Measurements from ENCODE around the gene CLASRP.
"Not testable (repeated sequence)": the region's sequence is repeated elsewhere in the genome, so short reads cannot be mapped to it uniquely, and the experiment has no call there.

CLASRP gene

GRCh38 chr19:45100201-45100600, 61.4 kb downstream of the CLASRP start:
- in situ Hi-C loops (cut with HindIII; ENCODE audit: low sequenced_read_pairs) = no loop called here

- in situ Hi-C loops (cut with HindIII; ENCODE audit: low sequenced_read_pairs) = no loop called here
These were observed 62.0 kb downstream of the CLASRP start for GRCh38 chr19:45100846-45101252.

GRCh38 chr19:45101806-45102205, 63.0 kb downstream of the CLASRP start:
- in situ Hi-C loops (cut with HindIII; ENCODE audit: low sequenced_read_pairs) = no loop called here

- in situ Hi-C loops (cut with HindIII; ENCODE audit: low sequenced_read_pairs) = no loop called here
These were observed 63.6 kb downstream of the CLASRP start for GRCh38 chr19:45102481-45102880.

- in situ Hi-C loops (cut with HindIII; ENCODE audit: low sequenced_read_pairs) = no loop called here
These were observed 64.3 kb downstream of the CLASRP start for GRCh38 chr19:45103156-45103507.

- in situ Hi-C loops (cut with HindIII; ENCODE audit: low sequenced_read_pairs) = no loop called here
These were observed 64.9 kb downstream of the CLASRP start for GRCh38 chr19:45103508-45104319.

GRCh38 chr19:45104658-45105349, 66.0 kb downstream of the CLASRP start:
- in situ Hi-C loops (cut with HindIII; ENCODE audit: low sequenced_read_pairs) = no loop called here

- in situ Hi-C loops (cut with HindIII; ENCODE audit: low sequenced_read_pairs) = not testable (repeated sequence)
These were observed 67.5 kb downstream of the CLASRP start for GRCh38 chr19:45106363-45106762.

- in situ Hi-C loops (cut with HindIII; ENCODE audit: low sequenced_read_pairs) = no loop called here
These were observed 68.8 kb downstream of the CLASRP start for GRCh38 chr19:45107621-45108150.

GRCh38 chr19:45110851-45111266, 72.0 kb downstream of the CLASRP start:
- in situ Hi-C loops (cut with HindIII; ENCODE audit: low sequenced_read_pairs) = no loop called here

- in situ Hi-C loops (cut with HindIII; ENCODE audit: low sequenced_read_pairs) = no loop called here
These were observed 73.4 kb downstream of the CLASRP start for GRCh38 chr19:45112111-45112827.

GRCh38 chr19:45113628-45114027, 74.8 kb downstream of the CLASRP start:
- in situ Hi-C loops (cut with HindIII; ENCODE audit: low sequenced_read_pairs) = no loop called here

GRCh38 chr19:45114116-45114515, 75.3 kb downstream of the CLASRP start:
- in situ Hi-C loops (cut with HindIII; ENCODE audit: low sequenced_read_pairs) = no loop called here

GRCh38 chr19:45115809-45116615, 77.2 kb downstream of the CLASRP start:
- in situ Hi-C loops (cut with HindIII; ENCODE audit: low sequenced_read_pairs) = no loop called here

GRCh38 chr19:45117167-45117594, 78.3 kb downstream of the CLASRP start:
- in situ Hi-C loops (cut with HindIII; ENCODE audit: low sequenced_read_pairs) = no loop called here

- in situ Hi-C loops (cut with HindIII; ENCODE audit: low sequenced_read_pairs) = no loop called here
These were observed 78.8 kb downstream of the CLASRP start for GRCh38 chr19:45117671-45118070.

- in situ Hi-C loops (cut with HindIII; ENCODE audit: low sequenced_read_pairs) = no loop called here
These were observed 79.3 kb downstream of the CLASRP start for GRCh38 chr19:45118106-45118505.

- in situ Hi-C loops (cut with HindIII; ENCODE audit: low sequenced_read_pairs) = not testable (repeated sequence)
These were observed 79.9 kb downstream of the CLASRP start for GRCh38 chr19:45118591-45119355.

GRCh38 chr19:45119582-45119981, 80.7 kb downstream of the CLASRP start:
- in situ Hi-C loops (cut with HindIII; ENCODE audit: low sequenced_read_pairs) = no loop called here

All from endothelial cell of hepatic sinusoid (primary cell).